Skeletal muscle tissue (tissue), 4 donors: Measurements from ENCODE around the gene POC1B. TPM values are rescaled to one million over a fixed set of nuclear protein-coding genes. Genes with fewer than 3 reads are reported as not detected.

ENCODE experiments used
- H3K27ac ChIP-seq: one replicate; pipeline ENCODE4 v1.7.0; 2013; ENCODE audit warnings: mild to moderate bottlenecking, low read depth, low read length, inconsistent platforms
- H3K27me3 ChIP-seq, 3 donors: one replicate each; pipeline ENCODE4 v1.7.0; 2013; ENCODE audit warnings: low read length in 3 of 3; ENCODE audit not compliant: control insufficient read depth in 3 of 3, insufficient read depth in 3 of 3
- H3K36me3 ChIP-seq, 3 donors: one replicate each; pipeline ENCODE4 v1.7.0; 2013; ENCODE audit warnings: low read length in 3 of 3; ENCODE audit not compliant: control insufficient read depth in 3 of 3, insufficient read depth in 3 of 3
- H3K4me1 ChIP-seq, 3 donors: one replicate each; pipeline ENCODE4 v1.7.0; 2013; ENCODE audit warnings: low read length in 3 of 3, mild to moderate bottlenecking in 3 of 3; ENCODE audit not compliant: control insufficient read depth in 3 of 3, insufficient read depth in 3 of 3
- H3K4me3 ChIP-seq, 3 donors: one replicate each; pipeline ENCODE4 v1.7.0; 2013; ENCODE audit warnings: low read length in 3 of 3
- H3K9ac ChIP-seq, 3 donors: one replicate each; pipeline ENCODE4 v1.7.0; 2013; ENCODE audit warnings: low read length in 3 of 3, mild to moderate bottlenecking in 3 of 3, moderate library complexity in 2 of 3, low read depth in 1 of 3
- H3K9me3 ChIP-seq, 3 donors: one replicate each; pipeline ENCODE4 v1.7.0; 2013; ENCODE audit warnings: low read length in 3 of 3; ENCODE audit not compliant: control insufficient read depth in 3 of 3
- total RNA-seq: library from RNA; depleted of rRNA; stranded (reverse); fragments of >200 nt; gene quantifications from one replicate; pipeline ENCODE4 v1.2.3, GENCODE V29; 2014
- donor health status: Osteomylitis.

POC1B gene
- total RNA-seq, 1 donor from 2014 or later, result 36.5 TPM

GRCh38 chr12:89453121-89453978, 72.5 kb downstream of the POC1B start:
- H3K9ac ChIP-seq, result peak overlapping the region in 2 of 3 donors; percentile 23 to 43
- no peaks in the 10 kb centered on the region for H3K9me3 ChIP-seq
- H3K27me3 ChIP-seq, result no peaks in the 10 kb centered on the region
- peak overlapping the region; percentile 55 for H3K27ac ChIP-seq
- H3K4me1 ChIP-seq, result peaks cover 11 to 20% (median 19%) of the 10 kb centered on the region in 3 donors
- H3K4me3 ChIP-seq, result peak overlapping the region in 1 of 3 donors; percentile 2
- H3K36me3 ChIP-seq, result no peaks in the 10 kb centered on the region

DNA sequence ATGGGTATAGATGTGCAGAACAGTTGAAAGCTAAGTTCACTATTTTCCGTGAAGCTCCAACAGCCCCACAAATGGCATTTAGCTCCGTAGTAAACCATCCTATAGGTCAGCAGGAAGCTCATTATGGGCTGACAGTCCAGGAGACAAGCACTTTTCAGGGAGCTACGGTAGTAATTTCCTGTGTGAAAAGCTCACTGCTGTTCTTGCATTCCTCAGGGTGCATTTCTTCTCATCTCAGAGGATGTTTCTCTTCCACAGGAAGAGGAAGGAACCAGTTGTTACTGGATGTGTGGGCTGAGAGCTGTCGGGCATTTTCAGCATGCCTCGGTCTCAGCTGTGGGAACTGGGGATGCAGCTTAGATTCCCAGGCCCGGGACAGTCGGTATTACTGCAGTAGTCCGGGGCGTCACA, 74.0 kb downstream of the POC1B start:
- Histone ChIP-seq H3K4me3 (peak overlapping the region in 1 of 3 donors; percentile 45), H3K4me1 (peaks cover 11 to 20% (median 19%) of the 10 kb centered on the region in 3 donors), H3K9me3 (no peaks in the 10 kb centered on the region), H3K9ac (peak overlapping the region in 2 of 3 donors; percentile 4 to 34), H3K36me3 (no peaks in the 10 kb centered on the region), H3K27ac (peak overlapping the region; percentile 41), H3K27me3 (no peaks in the 10 kb centered on the region)

DNA sequence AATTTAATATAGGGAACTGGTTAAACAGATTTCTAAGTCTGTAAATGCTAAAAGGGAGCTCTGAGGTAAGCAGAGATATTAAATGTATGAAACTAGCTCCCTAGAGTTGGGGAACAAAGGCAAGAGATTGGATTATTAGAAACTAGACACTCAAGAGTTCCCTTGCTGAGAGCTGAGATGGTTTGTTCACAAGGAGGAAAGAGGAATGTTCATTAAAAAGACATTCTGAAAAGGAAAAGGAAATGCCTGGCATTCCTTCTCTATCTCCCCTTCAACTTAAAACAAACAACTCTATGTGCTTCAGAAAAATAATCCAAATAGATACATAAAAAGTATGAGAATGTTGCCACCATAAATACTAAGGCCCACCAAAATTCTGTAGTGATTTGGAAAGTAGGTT, 74.9 kb downstream of the POC1B start:
- no peak overlapping the region for H3K27ac ChIP-seq

GRCh38 chr12:89448951-89449371, 76.9 kb downstream of the POC1B start:
- Histone ChIP-seq H3K27me3 (no peaks in the 10 kb centered on the region), H3K36me3 (no peaks in the 10 kb centered on the region), H3K27ac (no peak overlapping the region), H3K9me3 (no peaks in the 10 kb centered on the region), H3K9ac (no peak overlapping the region), H3K4me1 (peaks cover 6 to 15% (median 13%) of the 10 kb centered on the region in 3 donors), H3K4me3 (no peak overlapping the region)

More for the DNA sequence above, 74.9 kb downstream of the POC1B start:
- Histone ChIP-seq H3K27me3 (no peaks in the 10 kb centered on the region), H3K4me1 (peaks cover 11 to 20% (median 19%) of the 10 kb centered on the region in 3 donors), H3K9me3 (no peaks in the 10 kb centered on the region), H3K36me3 (no peaks in the 10 kb centered on the region), H3K9ac (no peak overlapping the region), H3K4me3 (no peak overlapping the region)

DNA sequence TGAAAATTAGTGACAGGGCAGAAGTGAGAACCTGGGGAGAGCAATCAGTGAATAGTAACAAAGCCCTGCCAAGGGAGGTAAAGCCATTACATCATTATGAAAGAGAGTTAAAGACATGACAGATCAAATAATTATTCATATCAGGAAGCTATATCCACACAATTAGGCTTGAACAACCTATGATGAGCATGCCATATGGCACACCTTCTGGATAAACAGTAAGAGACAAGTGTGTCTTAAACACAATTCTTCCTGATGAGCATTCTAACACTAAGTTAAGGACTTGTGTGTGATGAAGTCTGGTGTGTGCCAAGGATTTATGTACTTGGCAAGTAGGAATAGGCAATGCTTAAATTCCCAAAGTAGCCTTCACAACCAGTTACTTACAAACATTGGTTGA, 77.3 kb downstream of the POC1B start:
- peaks cover 3 to 11% (median 11%) of the 10 kb centered on the region in 3 donors for H3K4me1 ChIP-seq
- H3K9me3 ChIP-seq, result no peaks in the 10 kb centered on the region
- H3K27me3 ChIP-seq, result no peaks in the 10 kb centered on the region
- no peak overlapping the region for H3K4me3 ChIP-seq
- H3K27ac ChIP-seq, result no peak overlapping the region
- H3K9ac ChIP-seq, result no peak overlapping the region
- no peaks in the 10 kb centered on the region for H3K36me3 ChIP-seq

- Histone ChIP-seq H3K9ac (no peak overlapping the region), H3K9me3 (no peaks in the 10 kb centered on the region), H3K4me3 (no peak overlapping the region), H3K36me3 (no peaks in the 10 kb centered on the region), H3K4me1 (no peaks in the 10 kb centered on the region), H3K27me3 (no peaks in the 10 kb centered on the region), H3K27ac (no peak overlapping the region)
These were observed 85.9 kb downstream of the POC1B start for GRCh38 chr12:89439941-89440340.

GRCh38 chr12:89437231-89437630, 88.6 kb downstream of the POC1B start:
- no peaks in the 10 kb centered on the region for H3K27me3 ChIP-seq
- no peak overlapping the region for H3K27ac ChIP-seq
- no peaks in the 10 kb centered on the region for H3K36me3 ChIP-seq
- H3K4me1 ChIP-seq, result no peaks in the 10 kb centered on the region
- H3K4me3 ChIP-seq, result no peak overlapping the region
- no peak overlapping the region for H3K9ac ChIP-seq
- no peaks in the 10 kb centered on the region for H3K9me3 ChIP-seq

- Histone ChIP-seq H3K9me3 (no peaks in the 10 kb centered on the region), H3K27ac (no peak overlapping the region), H3K27me3 (no peaks in the 10 kb centered on the region), H3K4me3 (no peak overlapping the region), H3K4me1 (no peaks in the 10 kb centered on the region), H3K36me3 (no peaks in the 10 kb centered on the region), H3K9ac (no peak overlapping the region)
These were observed 89.8 kb downstream of the POC1B start for GRCh38 chr12:89436062-89436461.

DNA sequence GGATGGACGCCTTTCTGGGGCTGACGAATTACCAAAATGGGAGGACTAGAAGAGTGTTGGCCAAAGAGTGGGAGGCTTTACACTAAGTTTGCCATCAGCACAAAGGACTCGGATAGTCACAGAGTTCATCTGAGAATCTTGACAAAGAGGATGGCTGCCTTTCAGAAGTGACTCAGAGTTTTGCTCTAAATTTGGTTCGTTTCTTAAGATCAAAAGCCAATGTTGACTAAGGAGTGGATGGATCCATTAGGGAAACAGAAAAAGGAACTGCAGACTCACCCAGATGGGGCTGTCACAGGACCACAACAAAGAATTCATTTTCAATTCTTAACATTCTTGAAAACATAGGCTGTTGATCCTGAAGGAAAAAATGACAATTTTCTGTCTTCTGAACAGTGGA, 92.2 kb downstream of the POC1B start:
- Histone ChIP-seq H3K27ac (no peak overlapping the region), H3K4me3 (no peak overlapping the region), H3K9ac (no peak overlapping the region), H3K9me3 (no peaks in the 10 kb centered on the region), H3K4me1 (no peaks in the 10 kb centered on the region), H3K27me3 (no peaks in the 10 kb centered on the region), H3K36me3 (no peaks in the 10 kb centered on the region)

DNA sequence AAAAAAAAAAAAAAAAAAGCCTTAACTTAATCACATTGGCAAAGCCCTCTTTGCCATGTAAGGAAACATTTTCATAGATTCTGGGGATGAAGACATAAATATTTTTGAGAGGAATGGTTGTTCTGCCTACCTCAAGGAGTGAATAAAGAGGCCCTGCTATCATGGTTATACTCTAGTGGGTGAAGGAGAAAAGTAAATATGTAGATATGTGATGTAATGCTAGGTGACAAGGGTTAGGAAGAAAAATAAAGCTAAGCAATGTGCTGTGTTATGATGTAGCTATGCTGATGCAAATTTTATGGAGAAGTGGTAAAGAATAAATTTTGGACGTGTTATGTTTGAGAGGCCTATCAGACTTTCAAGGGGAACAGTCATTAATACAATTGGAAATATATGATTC, 93.5 kb downstream of the POC1B start:
- H3K9ac ChIP-seq, result no peak overlapping the region
- H3K27me3 ChIP-seq, result no peaks in the 10 kb centered on the region
- no peaks in the 10 kb centered on the region for H3K4me1 ChIP-seq
- H3K9me3 ChIP-seq, result no peaks in the 10 kb centered on the region
- H3K4me3 ChIP-seq, result no peak overlapping the region
- H3K36me3 ChIP-seq, result no peaks in the 10 kb centered on the region
- H3K27ac ChIP-seq, result no peak overlapping the region
